Prostate gland (tissue), 2 donors: ENCODE measurements around the gene TGFBR1.

Experiments
- POLR2A ChIP-seq: fragments of 450-650 bp; IDR thresholded peaks from one replicate; pipeline ENCODE4 v1.6.1; 2016; ENCODE audit warnings: antibody characterized with exemption, mild to moderate bottlenecking
- POLR2AphosphoS5 ChIP-seq: sonication (generic); formaldehyde crosslinking; IDR thresholded peaks from one replicate; pipeline ENCODE4 v1.6.1; 2017; ENCODE audit warnings: antibody characterized with exemption
- TF ChIP-seq, protein P1 (sequence below), 4 experiments: fragments of 200-600 bp in 2 of 4; fragments of 450-650 bp in 2 of 4; sonication (generic) in 2 of 4; IDR thresholded peaks; 1 replicate in 3 of 4; 2 replicates in 1 of 4; pipeline ENCODE4 v1.5.1; 2016 to 2019; ENCODE audit warnings: antibody characterized with exemption in 4 of 4, mild to moderate bottlenecking in 2 of 4, moderate library complexity in 2 of 4

DNA sequence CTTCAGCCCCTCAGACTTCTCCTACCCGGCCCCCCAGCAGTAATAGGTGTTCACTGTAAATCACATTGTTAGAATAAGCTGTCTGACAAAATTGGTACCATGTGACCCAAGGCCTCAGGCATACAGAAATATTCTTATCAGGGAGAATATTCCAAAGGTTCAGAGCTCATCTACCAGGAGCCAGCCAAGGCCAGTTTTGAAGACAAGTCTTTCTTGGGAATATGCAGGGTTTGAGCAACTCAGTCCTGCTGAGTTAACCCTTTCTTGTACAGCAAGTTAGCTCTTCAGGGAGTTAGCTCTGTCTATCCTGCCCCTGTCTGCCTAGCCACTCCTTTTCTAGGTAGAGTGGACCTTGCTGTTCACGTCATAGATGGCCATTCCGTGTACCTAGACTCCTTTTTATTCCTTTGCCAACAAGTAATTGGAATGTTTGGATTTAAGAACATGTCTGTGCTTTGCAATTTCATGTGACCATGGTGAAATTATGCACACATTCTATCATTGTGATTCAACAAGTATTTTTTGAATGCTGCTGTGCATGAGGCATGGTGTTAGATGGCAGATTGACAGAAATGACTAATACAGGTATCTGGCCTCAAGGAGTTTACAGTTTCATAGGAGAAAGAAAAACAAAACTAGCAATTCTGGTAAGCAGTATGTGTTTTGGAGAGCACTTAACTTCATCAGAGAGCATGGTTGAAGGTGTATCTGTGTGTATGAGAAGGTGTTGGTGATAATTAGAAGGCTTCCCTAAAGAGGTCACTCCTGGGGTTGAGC, 22.6 kb downstream of the TGFBR1 start:
- TF ChIP-seq, protein P1, sequence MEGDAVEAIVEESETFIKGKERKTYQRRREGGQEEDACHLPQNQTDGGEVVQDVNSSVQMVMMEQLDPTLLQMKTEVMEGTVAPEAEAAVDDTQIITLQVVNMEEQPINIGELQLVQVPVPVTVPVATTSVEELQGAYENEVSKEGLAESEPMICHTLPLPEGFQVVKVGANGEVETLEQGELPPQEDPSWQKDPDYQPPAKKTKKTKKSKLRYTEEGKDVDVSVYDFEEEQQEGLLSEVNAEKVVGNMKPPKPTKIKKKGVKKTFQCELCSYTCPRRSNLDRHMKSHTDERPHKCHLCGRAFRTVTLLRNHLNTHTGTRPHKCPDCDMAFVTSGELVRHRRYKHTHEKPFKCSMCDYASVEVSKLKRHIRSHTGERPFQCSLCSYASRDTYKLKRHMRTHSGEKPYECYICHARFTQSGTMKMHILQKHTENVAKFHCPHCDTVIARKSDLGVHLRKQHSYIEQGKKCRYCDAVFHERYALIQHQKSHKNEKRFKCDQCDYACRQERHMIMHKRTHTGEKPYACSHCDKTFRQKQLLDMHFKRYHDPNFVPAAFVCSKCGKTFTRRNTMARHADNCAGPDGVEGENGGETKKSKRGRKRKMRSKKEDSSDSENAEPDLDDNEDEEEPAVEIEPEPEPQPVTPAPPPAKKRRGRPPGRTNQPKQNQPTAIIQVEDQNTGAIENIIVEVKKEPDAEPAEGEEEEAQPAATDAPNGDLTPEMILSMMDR (IDR thresholded peaks at IDR 0.05): no peak
- TF ChIP-seq POLR2A: no peak
- TF ChIP-seq POLR2AphosphoS5: no peak
